ENCODE results near the gene KCNK2.

KCNK2 gene

DNA sequence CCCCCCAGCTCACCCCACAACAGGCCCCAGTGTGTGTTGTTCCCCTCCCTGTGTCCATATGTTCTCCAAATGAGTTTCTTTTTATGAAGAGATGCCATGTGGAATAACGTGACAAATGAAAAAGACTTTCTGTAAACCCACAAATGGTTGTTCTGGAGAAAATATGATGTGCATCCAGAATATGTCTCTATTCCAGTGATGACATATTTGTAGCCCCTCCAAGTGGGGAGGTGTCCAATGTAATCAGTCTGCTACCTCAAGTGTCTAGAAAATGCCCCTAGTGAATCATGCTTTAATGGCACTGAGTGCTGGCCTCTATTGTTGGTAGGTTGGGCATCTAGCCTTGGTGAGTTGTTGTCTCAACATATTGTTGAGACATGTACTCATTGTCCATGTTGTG is 179.6 kb downstream of the KCNK2 start:
- no peak for DNase-seq

DNA sequence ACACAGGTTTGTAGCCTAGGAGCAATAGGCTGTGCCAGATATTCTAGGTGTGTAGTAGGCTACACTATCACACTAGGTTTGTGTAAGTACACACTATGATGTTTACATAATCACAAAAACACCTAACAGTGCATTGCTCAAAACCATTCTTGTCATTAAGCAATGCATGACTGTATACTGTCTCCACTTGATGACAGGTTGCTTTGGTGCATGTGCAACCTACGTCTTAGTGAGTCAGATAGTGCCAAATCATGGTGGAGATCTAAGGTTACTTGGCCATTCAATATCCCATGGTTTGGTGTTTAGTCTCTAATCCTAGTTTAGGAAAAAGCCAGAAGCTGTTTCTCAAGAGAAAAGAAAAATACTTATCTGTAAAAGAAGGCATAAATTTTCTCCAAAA is 181.1 kb downstream of the KCNK2 start:
- DNase-seq, result no peak

DNA sequence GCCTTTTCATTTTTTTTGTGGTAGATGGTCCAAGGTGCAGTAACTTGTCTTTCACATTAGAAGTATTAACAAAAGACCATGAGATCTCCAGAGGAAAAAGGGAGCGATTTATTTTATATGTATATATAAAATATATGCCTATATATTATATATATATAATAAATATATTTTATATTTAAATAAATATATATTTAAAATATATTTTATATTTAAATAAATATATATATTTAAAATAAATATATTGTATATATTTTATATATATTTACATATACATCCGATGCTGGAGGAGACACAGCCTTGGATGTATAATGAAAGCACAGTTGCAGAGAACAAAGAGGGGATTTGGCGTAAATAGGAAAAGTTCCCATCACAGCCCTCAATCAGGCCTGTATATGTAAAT is 182.1 kb downstream of the KCNK2 start:
- no peak for DNase-seq

DNA sequence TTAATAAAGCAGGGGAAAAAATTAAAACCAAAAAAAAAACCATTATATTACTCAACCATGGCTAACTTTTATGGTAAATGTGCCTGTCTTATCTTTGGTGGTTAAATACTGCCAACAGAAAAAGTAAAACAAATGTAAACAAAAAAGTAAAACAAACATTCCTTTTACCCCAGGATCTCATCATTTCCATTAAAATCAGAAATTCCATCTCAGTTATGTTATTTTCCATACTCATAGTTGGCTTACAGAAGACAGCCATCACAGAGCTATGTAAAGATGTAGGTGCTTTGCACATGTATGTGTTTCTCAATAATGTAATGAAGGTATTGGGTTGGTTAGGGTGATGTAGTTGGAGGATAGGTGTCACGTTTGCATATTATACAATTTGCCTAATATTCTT is 185.0 kb downstream of the KCNK2 start:
- no peak for DNase-seq

DNA sequence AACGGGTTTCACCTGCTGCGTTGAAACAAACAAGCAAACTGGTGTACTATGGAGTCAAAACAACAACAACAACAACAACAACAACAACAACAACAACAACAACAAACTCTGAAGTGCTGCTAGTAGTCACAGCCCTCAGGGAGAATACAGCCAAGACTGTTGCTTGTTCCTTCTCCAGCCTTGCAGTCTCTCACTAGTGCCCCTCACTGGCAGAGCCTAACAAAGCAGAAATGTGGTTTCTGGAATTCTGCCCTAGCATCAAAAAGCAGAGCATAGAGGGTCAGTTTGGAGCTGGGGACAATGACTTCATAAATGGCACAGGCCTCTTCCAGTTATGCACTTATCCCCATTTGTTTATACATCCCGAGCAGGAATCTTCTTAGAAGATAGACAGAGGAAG is 187.4 kb downstream of the KCNK2 start:
- DNase-seq, result no peak

DNA sequence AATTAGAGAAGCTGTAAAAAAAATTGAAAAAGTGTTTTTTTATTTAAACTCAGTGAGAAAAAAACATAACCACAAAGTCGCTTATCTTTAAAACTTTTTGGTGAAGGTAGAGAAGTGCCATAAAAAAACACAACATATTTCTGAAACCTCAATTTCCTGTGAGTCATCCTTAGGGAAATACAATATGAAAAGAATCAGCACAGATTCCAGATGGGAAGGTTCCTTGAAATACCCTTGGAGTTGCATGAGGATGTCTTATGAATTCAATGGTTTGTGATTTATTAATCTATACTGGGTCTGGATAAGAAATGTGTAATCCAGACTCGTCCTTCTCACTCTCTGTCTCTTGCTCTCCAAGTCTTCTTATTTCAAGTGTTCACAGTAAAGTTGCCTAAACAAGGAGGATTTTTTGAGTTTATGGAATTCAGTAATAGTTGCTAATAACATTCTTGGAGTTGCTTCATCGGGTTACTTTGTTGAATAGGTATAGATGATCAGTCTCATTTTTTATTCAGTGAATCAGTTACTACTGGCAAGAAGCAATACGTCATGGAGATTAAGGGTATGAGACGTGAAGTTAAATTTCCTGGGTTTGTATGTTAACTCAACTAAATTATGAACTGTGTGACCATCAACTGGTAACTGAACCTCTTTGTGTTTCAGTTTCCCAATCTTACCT is 191.4 kb downstream of the KCNK2 start:
- no peak for DNase-seq

DNA sequence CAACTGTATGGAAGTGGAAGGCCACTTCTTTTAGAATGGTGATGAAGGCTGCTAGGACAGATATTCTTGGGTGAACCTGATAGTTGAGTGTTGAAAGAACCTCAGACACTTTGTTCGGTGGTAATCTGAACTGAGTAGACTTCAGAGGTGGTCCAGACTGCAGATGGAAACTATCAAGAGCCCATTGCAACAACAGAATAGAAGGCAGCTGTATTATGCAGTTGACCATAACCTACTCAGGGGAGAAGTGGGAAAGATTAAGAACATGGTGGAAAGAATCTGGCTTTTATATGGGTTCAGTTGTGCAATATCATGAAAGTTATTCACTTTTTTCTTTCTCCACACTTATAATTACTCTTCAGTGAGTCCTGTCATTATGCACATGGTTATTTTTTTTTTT is 194.0 kb downstream of the KCNK2 start:
- DNase-seq, result no peak

DNA sequence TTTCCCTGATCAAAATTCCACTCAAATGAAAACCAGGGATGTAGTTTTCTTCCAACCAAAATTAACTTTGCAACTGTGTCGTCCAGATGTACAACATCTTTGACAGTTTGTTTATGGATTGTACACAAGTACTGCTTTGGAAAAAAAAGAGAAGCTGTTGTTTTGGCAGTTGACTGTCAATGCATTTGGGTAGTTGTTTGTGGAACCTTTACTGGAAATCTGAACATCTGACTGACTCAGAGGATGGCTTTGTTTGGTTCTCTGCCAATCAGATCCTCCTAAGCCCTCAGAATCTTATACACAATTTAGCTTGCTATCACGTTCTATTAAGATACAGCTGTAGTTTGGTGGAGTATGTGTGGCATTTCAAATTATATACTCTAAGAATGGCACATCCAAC is 195.0 kb downstream of the KCNK2 start:
- no peak for DNase-seq

DNA sequence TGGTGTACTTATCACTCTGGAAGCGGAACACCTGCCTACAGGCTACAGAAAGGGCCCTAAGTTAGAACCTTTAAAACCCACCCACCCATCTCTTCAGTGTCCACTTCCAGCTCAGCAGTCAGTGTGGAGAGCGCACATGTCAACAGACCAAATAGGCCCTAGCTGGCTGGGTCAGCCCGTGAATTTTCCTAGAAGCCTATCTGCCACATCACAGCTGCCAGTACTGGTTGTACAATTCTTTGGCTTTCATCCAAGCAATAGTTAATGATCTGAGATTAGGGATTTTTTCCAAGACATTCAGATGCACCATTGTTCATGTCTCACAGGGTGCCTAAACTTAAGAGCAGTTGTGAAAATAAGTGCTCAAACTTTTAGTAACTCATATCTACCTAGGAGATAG is 197.1 kb downstream of the KCNK2 start:
- DNase-seq, result no peak

DNA sequence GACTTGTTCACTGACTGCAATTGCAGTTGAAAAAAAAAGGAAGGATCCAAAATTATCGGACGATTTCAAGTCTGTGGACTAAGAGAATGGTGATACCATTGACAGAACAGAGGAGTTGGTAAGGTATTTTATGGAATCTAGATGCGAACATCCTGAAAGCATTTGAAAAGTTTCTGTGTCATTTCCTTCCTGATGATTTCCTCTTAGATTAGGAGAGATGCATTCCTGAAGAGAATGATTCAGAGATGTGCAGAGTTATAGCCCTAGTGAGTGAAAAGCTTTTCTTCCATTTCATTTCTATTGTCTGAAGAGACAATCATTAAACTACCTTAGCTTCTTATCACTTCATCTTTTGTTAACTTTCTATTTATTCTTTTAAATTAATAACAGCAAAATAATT is 200.0 kb downstream of the KCNK2 start:
- no peak for DNase-seq

DNA sequence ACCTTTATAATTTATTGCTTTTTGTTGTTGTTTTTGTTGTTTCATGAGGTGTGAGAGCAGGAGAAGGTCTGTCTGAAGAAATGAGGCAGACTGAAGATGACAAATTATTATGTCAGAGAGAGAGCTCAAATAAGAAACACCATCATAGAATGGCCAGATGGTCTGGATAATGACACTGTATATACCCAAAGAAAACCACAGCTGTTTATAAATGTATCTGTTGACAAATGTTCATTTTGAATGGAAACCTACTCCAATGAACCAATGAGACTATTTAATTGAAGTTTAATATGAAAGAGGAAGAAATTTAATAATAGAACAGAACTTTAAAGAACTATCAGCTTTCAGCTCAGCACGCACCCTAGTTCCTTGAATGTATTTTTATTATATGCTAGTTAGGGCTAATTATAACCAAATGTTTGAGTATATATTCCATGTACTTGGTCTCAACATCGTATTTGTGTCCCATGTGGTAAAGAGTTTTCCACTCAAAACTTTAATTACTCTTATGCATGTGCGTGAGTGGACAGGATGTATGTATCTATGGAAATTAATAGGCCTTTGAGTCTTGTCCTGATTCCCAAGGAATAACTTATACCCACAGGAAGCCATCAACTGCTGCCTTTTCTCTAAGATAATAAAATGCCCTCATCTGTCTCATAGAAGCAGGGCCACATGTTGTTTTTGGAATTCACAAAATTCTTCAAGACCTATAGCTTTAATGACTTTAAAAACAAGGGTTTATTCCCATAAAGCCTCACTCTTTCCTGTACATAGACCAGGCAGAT is 202.7 kb downstream of the KCNK2 start:
- no peak for DNase-seq

Data from femur (tissue), 1 donor.